Measurements from ENCODE around the gene GAS5. TPM values are rescaled to one million over a fixed set of nuclear protein-coding genes. Genes with fewer than 3 reads are reported as not detected.
"Not testable (repeated sequence)": the region's sequence is repeated elsewhere in the genome, so short reads cannot be mapped to it uniquely, and the experiment has no call there.

The GAS5 gene
- total RNA-seq, 2 experiments from 2014 or later = 878 to 1,203 TPM

GRCh38 chr1:173889885-173890284 lies 22.1 kb upstream of the GAS5 start:
- Mint-ChIP-seq H3K27ac (no peak overlapping the region), H3K4me3 (no peak overlapping the region), H3K9me3 (ENCODE audit: low read depth) (no peaks in the 10 kb centered on the region), H3K27me3 (no peaks in the 10 kb centered on the region), H3K4me1 (peaks cover 22% of the 10 kb centered on the region), H3K36me3 (ENCODE audit: low read depth) (peaks cover 48% of the 10 kb centered on the region)
- intact Hi-C loops (cut with DNase I, micrococcal nuclease) = no loop called here
- ATAC-seq (no peak), DNase-seq (no peak)
- POLR2A ChIA-PET = interaction anchor here (0.6 kb wide), 1 partner anchor 132 kb away, joined by 6 read pairs; the partner anchor contains the start of gene RC3H1
- CTCF ChIA-PET = interaction anchor here (0.7 to 1.0 kb wide), 2 partner anchors 63 to 1963 kb away, joined by 3 read pairs; no protein-coding TSS in a partner anchor

- ATAC-seq (no peak), DNase-seq (no peak)
- no peaks in the 10 kb centered on the region for H3K27me3 Mint-ChIP-seq
- ChIA-PET CTCF (interaction anchor here (0.6 to 1.1 kb wide), 4 partner anchors 10 to 329 kb away, joined by 3 to 4 read pairs (median 3); no protein-coding TSS in a partner anchor), POLR2A (interaction anchor here (1.2 kb wide), 1 partner anchor 265 kb away, joined by 3 read pairs; no protein-coding TSS in a partner anchor)
- H3K4me3 Mint-ChIP-seq = no peak overlapping the region
- intact Hi-C loops (cut with DNase I, micrococcal nuclease) = no loop called here
- H3K36me3 Mint-ChIP-seq (ENCODE audit: low read depth) = peaks cover 44% of the 10 kb centered on the region
- peaks cover 22% of the 10 kb centered on the region for H3K4me1 Mint-ChIP-seq
- H3K27ac Mint-ChIP-seq = no peak overlapping the region
- H3K9me3 Mint-ChIP-seq (ENCODE audit: low read depth) = no peaks in the 10 kb centered on the region
Measured at GRCh38 chr1:173888749-173889148, 21.0 kb upstream of the GAS5 start.

- H3K27me3 Mint-ChIP-seq = no peaks in the 10 kb centered on the region
- DNase-seq (no peak), ATAC-seq (peak; percentile 82)
- no peaks in the 10 kb centered on the region for H3K9me3 Mint-ChIP-seq (ENCODE audit: low read depth)
- peak overlapping the region; percentile 33 for H3K27ac Mint-ChIP-seq
- ChIA-PET POLR2A (interaction anchor here (1.2 kb wide), 1 partner anchor 19 kb away, joined by 6 read pairs; the partner anchor contains the start of gene ZBTB37), CTCF (interaction anchor here (0.7 to 1.1 kb wide), 3 partner anchors 18 to 466 kb away, joined by 3 read pairs; no protein-coding TSS in a partner anchor)
- intact Hi-C loops (cut with DNase I, micrococcal nuclease) = no loop called here
- peaks cover 41% of the 10 kb centered on the region for H3K36me3 Mint-ChIP-seq (ENCODE audit: low read depth)
- peaks cover 22% of the 10 kb centered on the region for H3K4me1 Mint-ChIP-seq
- no peak overlapping the region for H3K4me3 Mint-ChIP-seq
Measured at GRCh38 chr1:173887627-173888026, 19.8 kb upstream of the GAS5 start.

GRCh38 chr1:173886746-173887611 lies 19.2 kb upstream of the GAS5 start:
- peak overlapping the region; percentile 33 for H3K27ac Mint-ChIP-seq
- intact Hi-C loops (cut with DNase I, micrococcal nuclease) = no loop called here
- H3K4me3 Mint-ChIP-seq = no peak overlapping the region
- H3K9me3 Mint-ChIP-seq (ENCODE audit: low read depth) = no peaks in the 10 kb centered on the region
- ChIA-PET CTCF (interaction anchor here (0.7 to 1.0 kb wide), 2 partner anchors 18 to 466 kb away, joined by 3 read pairs; no protein-coding TSS in a partner anchor), POLR2A (interaction anchor here (1.2 kb wide), 1 partner anchor 19 kb away, joined by 6 read pairs; the partner anchor contains the start of gene ZBTB37)
- peaks cover 22% of the 10 kb centered on the region for H3K4me1 Mint-ChIP-seq
- peaks cover 41% of the 10 kb centered on the region for H3K36me3 Mint-ChIP-seq (ENCODE audit: low read depth)
- no peak for DNase-seq
- peak; percentile 39 for ATAC-seq
- H3K27me3 Mint-ChIP-seq = no peaks in the 10 kb centered on the region

GRCh38 chr1:173884701-173885100 lies 16.9 kb upstream of the GAS5 start:
- POLR2A ChIA-PET = no interaction called here
- Mint-ChIP-seq H3K4me1 (peaks cover 19% of the 10 kb centered on the region), H3K36me3 (ENCODE audit: low read depth) (peaks cover 34% of the 10 kb centered on the region), H3K4me3 (no peak overlapping the region), H3K9me3 (ENCODE audit: low read depth) (no peaks in the 10 kb centered on the region), H3K27me3 (no peaks in the 10 kb centered on the region), H3K27ac (no peak overlapping the region)
- CTCF ChIA-PET = no interaction called here
- DNase-seq (no peak), ATAC-seq (no peak)
- intact Hi-C loops (cut with DNase I, micrococcal nuclease) = no loop called here

GRCh38 chr1:173881117-173881516 lies 13.3 kb upstream of the GAS5 start:
- POLR2A ChIA-PET; ATAC-seq; H3K27me3 Mint-ChIP-seq; H3K9me3 Mint-ChIP-seq (ENCODE audit: low read depth); DNase-seq; H3K4me1 Mint-ChIP-seq; intact Hi-C loops (cut with DNase I, micrococcal nuclease); CTCF ChIA-PET; H3K4me3 Mint-ChIP-seq; H3K27ac Mint-ChIP-seq: not testable (repeated sequence)
- peaks cover 34% of the 10 kb centered on the region for H3K36me3 Mint-ChIP-seq (ENCODE audit: low read depth)

- Mint-ChIP-seq H3K36me3 (ENCODE audit: low read depth) (peaks cover 34% of the 10 kb centered on the region), H3K4me3 (no peak overlapping the region), H3K27me3 (no peaks in the 10 kb centered on the region), H3K27ac (no peak overlapping the region), H3K4me1 (peaks cover 4% of the 10 kb centered on the region), H3K9me3 (ENCODE audit: low read depth) (no peaks in the 10 kb centered on the region)
- CTCF ChIA-PET = no interaction called here
- POLR2A ChIA-PET = no interaction called here
- intact Hi-C loops (cut with DNase I, micrococcal nuclease) = loop anchor here in 1 of 2 experiments (10.0 kb wide), 1 partner anchor 337 kb away; no protein-coding TSS in a partner anchor
- DNase-seq (no peak), ATAC-seq (no peak)
Measured at GRCh38 chr1:173878251-173878650, 10.5 kb upstream of the GAS5 start.

- peaks cover 11% of the 10 kb centered on the region for H3K4me1 Mint-ChIP-seq
- DNase-seq = no peak
- H3K36me3 Mint-ChIP-seq (ENCODE audit: low read depth) = peaks cover 39% of the 10 kb centered on the region
- H3K27ac Mint-ChIP-seq = no peak overlapping the region
- intact Hi-C loops (cut with DNase I, micrococcal nuclease) = loop anchor here in 1 of 2 experiments (10.0 kb wide), 1 partner anchor 338 kb away; no protein-coding TSS in a partner anchor
- POLR2A ChIA-PET = interaction anchor here (0.6 kb wide), 2 partner anchors 18 to 122 kb away, joined by 3 read pairs; no protein-coding TSS in a partner anchor
- CTCF ChIA-PET = interaction anchor here (1.4 kb wide), 1 partner anchor 25 kb away, joined by 3 read pairs; no protein-coding TSS in a partner anchor
- no peaks in the 10 kb centered on the region for H3K9me3 Mint-ChIP-seq (ENCODE audit: low read depth)
- H3K4me3 Mint-ChIP-seq = no peak overlapping the region
- no peaks in the 10 kb centered on the region for H3K27me3 Mint-ChIP-seq
- no peak for ATAC-seq
Measured at GRCh38 chr1:173876732-173877131, 8.9 kb upstream of the GAS5 start.

GRCh38 chr1:173871500-173871899 lies 3.7 kb upstream of the GAS5 start:
- Mint-ChIP-seq H3K4me1 (peaks cover 41% of the 10 kb centered on the region), H3K9me3 (ENCODE audit: low read depth) (no peaks in the 10 kb centered on the region), H3K27ac (peak overlapping the region; percentile 86), H3K27me3 (no peaks in the 10 kb centered on the region), H3K36me3 (ENCODE audit: low read depth) (peaks cover 44% of the 10 kb centered on the region), H3K4me3 (no peak overlapping the region)
- DNase-seq = no peak
- CTCF ChIA-PET = no interaction called here
- intact Hi-C loops (cut with DNase I, micrococcal nuclease) = loop anchor here (2.0 to 10.0 kb wide), 2 partner anchors 343 to 345 kb away; no protein-coding TSS in a partner anchor
- no peak for ATAC-seq
- POLR2A ChIA-PET = no interaction called here

- H3K27me3 Mint-ChIP-seq = no peaks in the 10 kb centered on the region
- CTCF ChIA-PET = no interaction called here
- ATAC-seq (no peak), DNase-seq (no peak)
- H3K4me1 Mint-ChIP-seq = peaks cover 41% of the 10 kb centered on the region
- intact Hi-C loops (cut with DNase I, micrococcal nuclease) = loop anchor here (2.0 to 10.0 kb wide), 2 partner anchors 344 to 346 kb away; no protein-coding TSS in a partner anchor
- peaks cover 47% of the 10 kb centered on the region for H3K36me3 Mint-ChIP-seq (ENCODE audit: low read depth)
- POLR2A ChIA-PET = no interaction called here
- peak overlapping the region; percentile 86 for H3K27ac Mint-ChIP-seq
- H3K9me3 Mint-ChIP-seq (ENCODE audit: low read depth) = no peaks in the 10 kb centered on the region
- peak overlapping the region; percentile 91 for H3K4me3 Mint-ChIP-seq
Measured at GRCh38 chr1:173871091-173871490, 3.3 kb upstream of the GAS5 start.

- peak overlapping the region; percentile 86 for H3K27ac Mint-ChIP-seq
- no peaks in the 10 kb centered on the region for H3K27me3 Mint-ChIP-seq
- ChIA-PET CTCF (interaction anchor here (1.6 to 1.7 kb wide), 2 partner anchors 17 to 183 kb away, joined by 3 read pairs; no protein-coding TSS in a partner anchor), POLR2A (interaction anchor here (1.0 to 1.2 kb wide), 2 partner anchors 9 to 394 kb away, joined by 3 to 5 read pairs; partner anchors contain the start of gene PRDX6)
- peak; percentile 59 for DNase-seq
- peaks cover 51% of the 10 kb centered on the region for H3K36me3 Mint-ChIP-seq (ENCODE audit: low read depth)
- intact Hi-C loops (cut with DNase I, micrococcal nuclease) = loop anchor here (2.0 to 10.0 kb wide), 2 partner anchors 344 to 346 kb away; no protein-coding TSS in a partner anchor
- H3K4me1 Mint-ChIP-seq = peaks cover 45% of the 10 kb centered on the region
- peak overlapping the region; percentile 91 for H3K4me3 Mint-ChIP-seq
- no peaks in the 10 kb centered on the region for H3K9me3 Mint-ChIP-seq (ENCODE audit: low read depth)
- ATAC-seq = peak; percentile 9
Measured at GRCh38 chr1:173870252-173871075, 2.7 kb upstream of the GAS5 start.
